ENCODE measurements around the gene CACNA2D2.

Gene CACNA2D2

GRCh38 chr3:50464569-50464968 is 38.9 kb downstream of the CACNA2D2 start:
- DNase-seq (ENCODE audit: low spot score), result no peak

- DNase-seq (ENCODE audit: low spot score), result no peak
Measured at GRCh38 chr3:50459785-50460184, 43.6 kb downstream of the CACNA2D2 start.

GRCh38 chr3:50457988-50458387 is 45.4 kb downstream of the CACNA2D2 start:
- no peak for DNase-seq (ENCODE audit: low spot score)

- no peak for DNase-seq (ENCODE audit: low spot score)
Measured at GRCh38 chr3:50455161-50456018, 48.0 kb downstream of the CACNA2D2 start.

- no peak for DNase-seq (ENCODE audit: low spot score)
Measured at GRCh38 chr3:50454481-50455070, 48.9 kb downstream of the CACNA2D2 start.

GRCh38 chr3:50453907-50454306 is 49.5 kb downstream of the CACNA2D2 start:
- DNase-seq (ENCODE audit: low spot score), result no peak

- DNase-seq (ENCODE audit: low spot score), result peak; percentile 64
Measured at GRCh38 chr3:50450209-50450921, 53.1 kb downstream of the CACNA2D2 start.

GRCh38 chr3:50448752-50449539 is 54.5 kb downstream of the CACNA2D2 start:
- DNase-seq (ENCODE audit: low spot score), result no peak

- no peak for DNase-seq (ENCODE audit: low spot score)
Measured at GRCh38 chr3:50447290-50447840, 56.1 kb downstream of the CACNA2D2 start.

GRCh38 chr3:50445919-50446318 is 57.5 kb downstream of the CACNA2D2 start:
- no peak for DNase-seq (ENCODE audit: low spot score)

- no peak for DNase-seq (ENCODE audit: low spot score)
Measured at GRCh38 chr3:50444782-50445181, 58.7 kb downstream of the CACNA2D2 start.

GRCh38 chr3:50444213-50444612 is 59.2 kb downstream of the CACNA2D2 start:
- no peak for DNase-seq (ENCODE audit: low spot score)

GRCh38 chr3:50442945-50443579 is 60.4 kb downstream of the CACNA2D2 start:
- DNase-seq (ENCODE audit: low spot score), result peak; percentile 58

GRCh38 chr3:50441424-50442217 is 61.8 kb downstream of the CACNA2D2 start:
- DNase-seq (ENCODE audit: low spot score), result no peak

- DNase-seq (ENCODE audit: low spot score), result peak; percentile 54
Measured at GRCh38 chr3:50436114-50436674, 67.2 kb downstream of the CACNA2D2 start.

GRCh38 chr3:50435371-50436113 is 67.9 kb downstream of the CACNA2D2 start:
- no peak for DNase-seq (ENCODE audit: low spot score)

- DNase-seq (ENCODE audit: low spot score), result no peak
Measured at GRCh38 chr3:50433954-50434353, 69.5 kb downstream of the CACNA2D2 start.

GRCh38 chr3:50430950-50431435 is 72.4 kb downstream of the CACNA2D2 start:
- DNase-seq (ENCODE audit: low spot score), result no peak

- no peak for DNase-seq (ENCODE audit: low spot score)
Measured at GRCh38 chr3:50430191-50430590, 73.2 kb downstream of the CACNA2D2 start.
